MCF 10A (cell line): Measurements from ENCODE around the gene RAD51B. TPM values are rescaled to one million over a fixed set of nuclear protein-coding genes. Genes with fewer than 3 reads are reported as not detected.

Experiments
- BruUV-seq: library from RNA; stranded (reverse); fragments of 400-500 nt; replicated peaks from 2 replicates; lab custom pipeline; 2021; lab: Mats Ljungman, UMichigan
- CTCF ChIA-PET: fragments of 300-600 bp; sonication (Branson Sonifier 250); formaldehyde crosslinking; extraction: SDS; loops from one replicate; lab custom pipeline; 2021; ENCODE audit warnings: antibody characterized with exemption, inconsistent platforms; lab: Yijun Ruan, JAX
- POLR2A ChIA-PET: fragments of 300-600, 350-650 bp; sonication (Branson Sonifier 250); formaldehyde crosslinking; extraction: SDS; loops from one replicate; lab custom pipeline; 2020; ENCODE audit warnings: antibody characterized with exemption, inconsistent platforms; lab: Yijun Ruan, JAX
- DNase-seq: peaks from one replicate; pipeline ENCODE4 v3.0.0-alpha.2; 2018; ENCODE audit not compliant: unreplicated experiment
- H3K27ac Mint-ChIP-seq: one replicate; pipeline ENCODE4 v1.8.0; 2022; ENCODE audit warnings: mild to moderate bottlenecking, low read depth, mixed read lengths; ENCODE audit not compliant: unreplicated experiment
- H3K27me3 Mint-ChIP-seq: one replicate; pipeline ENCODE4 v1.8.0; 2022; ENCODE audit warnings: mixed read lengths; ENCODE audit not compliant: insufficient read depth, unreplicated experiment
- H3K36me3 Mint-ChIP-seq: one replicate; pipeline ENCODE4 v1.8.0; 2022; ENCODE audit warnings: mild to moderate bottlenecking, moderate library complexity, mixed read lengths; ENCODE audit not compliant: insufficient read depth, unreplicated experiment
- H3K4me1 Mint-ChIP-seq: one replicate; pipeline ENCODE4 v1.8.0; 2022; ENCODE audit warnings: mixed read lengths; ENCODE audit not compliant: insufficient read depth, unreplicated experiment
- H3K4me3 Mint-ChIP-seq: one replicate; pipeline ENCODE4 v1.8.0; 2022; ENCODE audit warnings: mild to moderate bottlenecking, moderate library complexity, mixed read lengths; ENCODE audit not compliant: unreplicated experiment
- H3K9me3 Mint-ChIP-seq: one replicate; pipeline ENCODE4 v1.8.0; 2022; ENCODE audit warnings: mixed read lengths; ENCODE audit not compliant: unreplicated experiment
- intact Hi-C: fragments of 100-400 bp; cut with micrococcal nuclease; formaldehyde crosslinking; loops from 2 replicates; pipeline ENCODE4 v1.14.1; 2022
- total RNA-seq: library from RNA; stranded (reverse); gene quantifications from 2 replicates; pipeline ENCODE4 v1.2.3, GENCODE V29; 2022
- TF ChIP-seq, protein P1 (sequence below): fragments of 200-600 bp; IDR thresholded peaks from one replicate; pipeline ENCODE4 v1.8.0; 2022; ENCODE audit warnings: antibody characterized with exemption, mild to moderate bottlenecking; ENCODE audit not compliant: unreplicated experiment

The RAD51B gene
- total RNA-seq, 1 experiment from 2014 or later = 14.6 TPM

DNA sequence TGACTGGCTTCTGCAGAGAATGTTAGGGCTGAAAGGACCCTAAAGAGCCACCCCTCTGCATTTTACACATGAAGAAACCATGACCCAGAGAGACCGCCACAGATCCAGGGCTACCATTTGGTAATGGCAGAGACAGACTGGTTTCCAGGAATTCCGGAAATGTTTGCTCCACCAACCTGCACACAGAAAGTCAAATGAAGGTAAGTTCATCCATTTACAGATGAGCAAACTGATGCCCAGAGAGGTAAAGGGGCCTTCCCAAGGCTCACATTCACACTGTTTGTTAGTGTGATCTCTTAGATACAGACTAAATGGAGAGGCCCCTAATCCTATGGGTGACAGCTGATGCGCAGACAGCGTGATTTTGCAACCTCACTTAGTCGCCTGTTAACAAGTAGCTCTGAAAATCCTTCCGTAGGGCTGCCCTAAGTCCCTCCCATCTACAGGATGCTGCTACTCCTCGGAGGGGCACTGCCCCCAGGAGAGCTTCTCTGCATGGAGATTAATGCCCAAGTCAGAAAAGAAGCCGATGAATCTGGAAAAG lies 939.5 kb downstream of the RAD51B start:
- ChIA-PET CTCF (no interaction called here), POLR2A (no interaction called here)
- H3K27me3 Mint-ChIP-seq = no peaks in the 10 kb centered on the region
- DNase-seq = no peak
- no peak overlapping the region for H3K4me3 Mint-ChIP-seq
- no peaks in the 10 kb centered on the region for H3K9me3 Mint-ChIP-seq
- H3K4me1 Mint-ChIP-seq = no peaks in the 10 kb centered on the region
- BruUV-seq = no TSS peak
- no peaks in the 10 kb centered on the region for H3K36me3 Mint-ChIP-seq
- TF ChIP-seq, protein P1, sequence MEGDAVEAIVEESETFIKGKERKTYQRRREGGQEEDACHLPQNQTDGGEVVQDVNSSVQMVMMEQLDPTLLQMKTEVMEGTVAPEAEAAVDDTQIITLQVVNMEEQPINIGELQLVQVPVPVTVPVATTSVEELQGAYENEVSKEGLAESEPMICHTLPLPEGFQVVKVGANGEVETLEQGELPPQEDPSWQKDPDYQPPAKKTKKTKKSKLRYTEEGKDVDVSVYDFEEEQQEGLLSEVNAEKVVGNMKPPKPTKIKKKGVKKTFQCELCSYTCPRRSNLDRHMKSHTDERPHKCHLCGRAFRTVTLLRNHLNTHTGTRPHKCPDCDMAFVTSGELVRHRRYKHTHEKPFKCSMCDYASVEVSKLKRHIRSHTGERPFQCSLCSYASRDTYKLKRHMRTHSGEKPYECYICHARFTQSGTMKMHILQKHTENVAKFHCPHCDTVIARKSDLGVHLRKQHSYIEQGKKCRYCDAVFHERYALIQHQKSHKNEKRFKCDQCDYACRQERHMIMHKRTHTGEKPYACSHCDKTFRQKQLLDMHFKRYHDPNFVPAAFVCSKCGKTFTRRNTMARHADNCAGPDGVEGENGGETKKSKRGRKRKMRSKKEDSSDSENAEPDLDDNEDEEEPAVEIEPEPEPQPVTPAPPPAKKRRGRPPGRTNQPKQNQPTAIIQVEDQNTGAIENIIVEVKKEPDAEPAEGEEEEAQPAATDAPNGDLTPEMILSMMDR = no peak
- intact Hi-C loops = no loop called here
- no peak overlapping the region for H3K27ac Mint-ChIP-seq

DNA sequence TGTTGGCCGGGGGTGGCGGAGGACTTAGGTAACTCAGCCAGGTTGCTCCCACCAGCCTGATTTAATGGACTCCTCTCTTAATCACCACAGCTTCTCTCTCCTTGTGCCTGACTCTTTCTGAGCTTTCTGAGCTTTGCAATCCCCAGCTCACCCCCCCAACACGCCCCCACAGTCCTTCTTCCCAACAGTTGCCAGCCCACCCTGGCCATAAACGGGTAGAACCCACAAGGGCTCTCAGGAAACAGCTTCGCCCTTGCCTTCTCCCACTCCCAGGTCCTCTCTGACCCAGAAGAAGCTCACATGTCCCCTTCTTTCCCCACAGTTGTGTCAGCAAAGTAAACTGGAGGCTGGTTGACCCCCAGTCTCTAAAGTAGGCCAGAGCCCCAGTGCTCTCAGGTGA lies 940.4 kb downstream of the RAD51B start:
- CTCF ChIA-PET = no interaction called here
- POLR2A ChIA-PET = interaction anchor here (0.5 to 0.6 kb wide), 2 partner anchors 18 to 652 kb away, joined by 3 to 5 read pairs; no protein-coding TSS in a partner anchor
- Mint-ChIP-seq H3K27me3 (no peaks in the 10 kb centered on the region), H3K27ac (no peak overlapping the region), H3K4me1 (no peaks in the 10 kb centered on the region), H3K4me3 (no peak overlapping the region), H3K9me3 (no peaks in the 10 kb centered on the region), H3K36me3 (no peaks in the 10 kb centered on the region)
- TF ChIP-seq, protein P1 = no peak
- intact Hi-C loops = no loop called here
- DNase-seq = no peak
- no TSS peak for BruUV-seq

DNA sequence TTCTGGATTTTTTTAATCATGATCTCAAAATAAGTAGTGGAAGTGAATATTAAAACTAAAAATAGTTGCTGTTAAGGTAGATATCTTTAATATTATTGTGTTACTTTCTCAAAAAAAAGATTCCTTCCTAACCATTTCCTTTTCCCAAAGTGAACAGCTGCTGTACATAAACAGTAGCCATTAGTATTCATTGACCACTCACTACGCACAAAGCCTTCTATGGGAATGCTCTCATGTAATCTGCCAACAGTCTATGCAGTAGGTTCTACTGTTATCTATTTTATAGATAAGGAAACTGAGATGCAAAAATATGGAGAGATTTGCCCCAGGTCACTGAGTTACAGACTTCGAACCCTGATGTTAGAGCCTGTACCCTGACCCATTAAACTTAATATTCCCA lies 941.2 kb downstream of the RAD51B start:
- POLR2A ChIA-PET = interaction anchor here (0.6 kb wide), 1 partner anchor 10 kb away, joined by 3 read pairs; no protein-coding TSS in a partner anchor
- Mint-ChIP-seq H3K27me3 (no peaks in the 10 kb centered on the region), H3K36me3 (no peaks in the 10 kb centered on the region), H3K9me3 (no peaks in the 10 kb centered on the region), H3K4me1 (no peaks in the 10 kb centered on the region), H3K27ac (no peak overlapping the region), H3K4me3 (no peak overlapping the region)
- TF ChIP-seq, protein P1 = no peak
- BruUV-seq = no TSS peak
- CTCF ChIA-PET = no interaction called here
- intact Hi-C loops = no loop called here
- DNase-seq = no peak

DNA sequence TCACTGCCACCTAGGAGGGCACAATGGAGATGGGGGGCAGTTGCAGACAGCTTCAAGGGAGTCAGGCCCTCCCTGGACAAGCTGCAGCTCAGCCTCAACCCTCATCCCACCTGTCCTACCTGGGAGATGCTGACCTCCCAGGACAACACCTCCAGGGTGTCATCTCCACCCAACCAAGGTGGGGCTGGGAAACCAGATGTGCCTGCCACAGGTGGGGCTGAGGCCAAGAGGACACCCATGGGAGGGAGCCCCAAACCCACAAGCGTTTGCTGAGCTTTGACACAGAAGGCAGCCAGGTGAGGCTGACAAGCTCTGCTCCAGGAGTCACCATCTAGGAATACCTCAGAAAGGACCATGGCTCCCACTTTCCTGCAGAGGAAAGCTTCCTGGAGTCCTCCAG lies 941.8 kb downstream of the RAD51B start:
- CTCF ChIA-PET = interaction anchor here (0.6 kb wide), 1 partner anchor 83 kb away, joined by 3 read pairs; no protein-coding TSS in a partner anchor
- H3K36me3 Mint-ChIP-seq = no peaks in the 10 kb centered on the region
- H3K4me1 Mint-ChIP-seq = no peaks in the 10 kb centered on the region
- H3K27ac Mint-ChIP-seq = no peak overlapping the region
- TF ChIP-seq, protein P1 = no peak
- no peaks in the 10 kb centered on the region for H3K9me3 Mint-ChIP-seq
- H3K4me3 Mint-ChIP-seq = no peak overlapping the region
- no peak for DNase-seq
- BruUV-seq = no TSS peak
- intact Hi-C loops = no loop called here
- POLR2A ChIA-PET = no interaction called here
- H3K27me3 Mint-ChIP-seq = no peaks in the 10 kb centered on the region
